Pulmonary artery endothelial cell (primary cell): Measurements from ENCODE around the gene RASGRF1. TPM values are rescaled to one million over a fixed set of nuclear protein-coding genes. Genes with fewer than 3 reads are reported as not detected.
"Not testable (repeated sequence)": the region's sequence is repeated elsewhere in the genome, so short reads cannot be mapped to it uniquely, and the experiment has no call there.

Experiments
- DNase-seq: peaks from one replicate; pipeline ENCODE4 v3.0.0-alpha.2; 2011; ENCODE audit warnings: low read depth, low spot score
- total RNA-seq: library from RNA; depleted of rRNA; stranded (reverse); fragments of >200 nt; gene quantifications from 2 replicates; pipeline ENCODE4 v1.2.3, GENCODE V29; 2014

RASGRF1 gene, protein sequence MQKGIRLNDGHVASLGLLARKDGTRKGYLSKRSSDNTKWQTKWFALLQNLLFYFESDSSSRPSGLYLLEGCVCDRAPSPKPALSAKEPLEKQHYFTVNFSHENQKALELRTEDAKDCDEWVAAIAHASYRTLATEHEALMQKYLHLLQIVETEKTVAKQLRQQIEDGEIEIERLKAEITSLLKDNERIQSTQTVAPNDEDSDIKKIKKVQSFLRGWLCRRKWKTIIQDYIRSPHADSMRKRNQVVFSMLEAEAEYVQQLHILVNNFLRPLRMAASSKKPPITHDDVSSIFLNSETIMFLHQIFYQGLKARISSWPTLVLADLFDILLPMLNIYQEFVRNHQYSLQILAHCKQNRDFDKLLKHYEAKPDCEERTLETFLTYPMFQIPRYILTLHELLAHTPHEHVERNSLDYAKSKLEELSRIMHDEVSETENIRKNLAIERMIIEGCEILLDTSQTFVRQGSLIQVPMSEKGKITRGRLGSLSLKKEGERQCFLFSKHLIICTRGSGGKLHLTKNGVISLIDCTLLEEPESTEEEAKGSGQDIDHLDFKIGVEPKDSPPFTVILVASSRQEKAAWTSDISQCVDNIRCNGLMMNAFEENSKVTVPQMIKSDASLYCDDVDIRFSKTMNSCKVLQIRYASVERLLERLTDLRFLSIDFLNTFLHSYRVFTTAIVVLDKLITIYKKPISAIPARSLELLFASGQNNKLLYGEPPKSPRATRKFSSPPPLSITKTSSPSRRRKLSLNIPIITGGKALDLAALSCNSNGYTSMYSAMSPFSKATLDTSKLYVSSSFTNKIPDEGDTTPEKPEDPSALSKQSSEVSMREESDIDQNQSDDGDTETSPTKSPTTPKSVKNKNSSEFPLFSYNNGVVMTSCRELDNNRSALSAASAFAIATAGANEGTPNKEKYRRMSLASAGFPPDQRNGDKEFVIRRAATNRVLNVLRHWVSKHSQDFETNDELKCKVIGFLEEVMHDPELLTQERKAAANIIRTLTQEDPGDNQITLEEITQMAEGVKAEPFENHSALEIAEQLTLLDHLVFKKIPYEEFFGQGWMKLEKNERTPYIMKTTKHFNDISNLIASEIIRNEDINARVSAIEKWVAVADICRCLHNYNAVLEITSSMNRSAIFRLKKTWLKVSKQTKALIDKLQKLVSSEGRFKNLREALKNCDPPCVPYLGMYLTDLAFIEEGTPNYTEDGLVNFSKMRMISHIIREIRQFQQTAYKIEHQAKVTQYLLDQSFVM (N-terminal part only)
- total RNA-seq: not detected in 2 replicates

DNA sequence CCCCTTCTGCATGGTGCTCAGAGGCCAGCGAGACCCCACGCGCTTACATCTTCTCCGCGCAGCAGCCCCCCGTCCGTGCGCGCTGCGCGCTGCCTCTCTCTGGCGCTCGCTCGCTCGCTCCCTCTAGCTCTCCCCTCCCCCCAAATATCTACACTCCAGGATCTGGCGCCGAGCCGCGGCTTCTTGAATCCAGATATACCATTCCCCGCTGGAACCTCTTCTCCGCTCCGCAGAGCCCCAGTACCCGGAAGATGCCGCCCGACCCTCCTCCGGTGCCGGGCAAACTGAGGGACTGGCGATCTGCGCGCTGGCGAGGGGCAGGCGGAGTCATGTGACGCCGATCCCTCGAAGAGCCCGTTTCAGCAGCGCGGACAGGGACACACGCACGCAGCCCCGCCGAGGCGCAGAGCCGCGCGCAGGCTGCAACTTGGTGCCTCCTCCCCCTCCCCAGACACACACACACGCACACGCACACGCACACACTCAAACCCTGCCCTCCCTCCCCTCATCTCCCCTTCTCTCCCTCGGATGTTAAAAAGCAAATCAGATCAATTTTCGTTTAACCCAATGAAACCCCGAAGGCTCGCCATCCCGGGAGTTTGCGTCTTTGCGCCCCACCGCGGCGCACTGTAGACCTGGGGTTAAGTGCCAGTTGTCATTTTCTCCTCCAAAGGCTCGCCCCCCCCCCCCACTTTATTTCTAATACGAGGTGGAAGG, at the start of gene RASGRF1:
RASGRF1 (minus strand) TSS at position 294 of the 717 bp plus-strand sequence; CDS start at position 12, 282 bp downstream.
- no peak for DNase-seq

DNA sequence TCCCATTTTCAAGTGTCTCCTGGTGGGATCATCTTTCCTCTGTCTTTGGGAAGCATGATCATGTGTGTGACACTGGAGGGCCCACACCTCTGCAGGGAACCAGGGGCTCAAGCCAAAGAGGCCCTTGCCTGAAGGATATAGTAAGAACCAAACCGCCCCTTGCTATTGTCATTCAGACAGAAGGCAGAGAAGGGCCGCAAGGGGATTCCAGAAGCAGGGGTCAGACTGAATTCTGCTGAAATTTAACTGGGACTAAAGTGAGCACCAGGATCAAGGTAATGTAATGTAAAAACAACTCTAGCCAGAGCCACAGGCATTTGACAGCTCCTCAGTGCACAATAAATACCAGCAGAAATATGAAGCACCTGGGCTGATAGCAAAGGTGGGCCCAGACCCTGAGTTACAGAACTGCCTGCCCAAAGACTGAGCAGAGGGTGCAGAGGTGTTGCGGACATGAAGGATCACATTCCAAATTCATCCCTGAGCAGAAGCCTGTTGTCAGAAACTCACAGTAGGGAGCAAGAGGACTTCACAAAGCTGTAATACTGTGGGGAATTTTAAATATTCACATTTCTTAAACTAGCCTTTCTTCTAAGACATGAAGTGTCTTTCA, 46.0 kb upstream of the RASGRF1 start:
- DNase-seq: no peak

- DNase-seq: no peak
Observed at GRCh38 chr15:79133309-79133708, 42.7 kb upstream of the RASGRF1 start.

DNA sequence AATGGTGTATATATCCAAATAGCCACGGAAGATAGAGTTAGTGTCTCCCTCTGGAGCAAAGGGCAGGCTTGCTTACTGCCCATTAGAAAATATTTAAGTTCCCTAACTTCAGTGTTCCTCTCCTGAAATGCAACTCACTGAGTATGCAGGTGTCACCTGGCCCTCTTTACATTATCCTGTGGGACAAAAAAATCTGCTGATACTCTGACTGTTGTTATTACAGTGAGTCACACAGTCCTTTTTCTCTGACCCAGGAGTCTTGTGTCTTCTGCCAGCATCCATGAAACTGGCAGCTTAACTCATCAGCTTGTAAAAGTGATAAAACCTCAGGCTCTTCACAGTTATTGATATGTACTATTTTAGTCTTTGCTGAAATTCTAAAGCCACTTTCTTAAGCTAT, 42.2 kb upstream of the RASGRF1 start:
- DNase-seq: no peak

GRCh38 chr15:79132361-79132760, 41.8 kb upstream of the RASGRF1 start:
- DNase-seq: no peak

DNA sequence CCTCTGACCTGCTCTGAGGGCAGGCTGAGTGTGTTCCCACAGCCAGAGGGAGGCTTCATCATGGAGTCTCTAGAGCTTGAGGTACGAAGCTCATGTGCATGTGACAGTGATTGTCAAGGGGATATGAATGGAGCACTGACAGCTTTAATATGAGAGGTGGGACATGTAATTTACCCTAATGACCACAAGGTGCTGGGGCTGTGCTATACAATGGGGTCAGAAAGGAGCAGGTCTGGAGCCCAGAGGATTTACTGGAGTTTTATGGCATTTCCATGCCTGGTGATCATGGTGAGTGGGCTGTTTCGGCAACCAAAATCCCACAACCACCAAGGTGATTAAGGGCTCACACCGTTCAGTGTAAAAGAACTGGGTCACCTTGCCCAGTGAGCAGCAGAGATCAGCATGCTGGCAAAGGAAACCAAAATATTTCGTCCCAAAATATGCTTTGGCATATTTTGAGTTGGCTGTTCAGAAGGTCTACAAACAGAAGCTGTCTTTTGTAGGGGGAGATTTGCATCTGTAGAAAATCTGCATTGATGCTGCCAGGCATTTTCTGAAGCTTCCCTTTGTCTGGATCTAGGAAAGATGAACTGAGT, 40.1 kb upstream of the RASGRF1 start:
- no peak for DNase-seq

GRCh38 chr15:79129235-79129634, 38.7 kb upstream of the RASGRF1 start:
- DNase-seq: no peak

GRCh38 chr15:79128556-79128955, 38.0 kb upstream of the RASGRF1 start:
- no peak for DNase-seq

GRCh38 chr15:79124388-79124787, 33.8 kb upstream of the RASGRF1 start:
- no peak for DNase-seq

DNA sequence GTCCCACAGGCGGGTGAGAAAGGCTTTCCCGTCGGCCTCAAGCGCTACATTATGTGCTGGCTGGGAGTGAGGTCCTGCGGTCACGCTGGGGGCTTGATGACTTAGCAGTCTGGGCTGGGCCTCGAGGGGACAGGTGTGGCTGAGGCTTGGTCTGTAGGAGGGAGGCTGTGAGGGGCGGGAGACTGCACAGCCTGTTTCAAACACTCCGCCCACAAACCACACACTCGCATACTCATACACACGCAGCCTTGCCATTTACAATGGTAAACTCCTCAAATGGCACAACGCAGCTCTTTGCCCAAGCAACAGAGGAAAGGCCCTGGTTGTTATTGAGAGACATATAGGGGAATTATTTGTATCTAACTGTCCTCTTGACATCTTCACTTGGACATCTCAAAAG, 32.4 kb upstream of the RASGRF1 start:
- DNase-seq: no peak

- DNase-seq: no peak
Observed at GRCh38 chr15:79122391-79122790, 31.8 kb upstream of the RASGRF1 start.

DNA sequence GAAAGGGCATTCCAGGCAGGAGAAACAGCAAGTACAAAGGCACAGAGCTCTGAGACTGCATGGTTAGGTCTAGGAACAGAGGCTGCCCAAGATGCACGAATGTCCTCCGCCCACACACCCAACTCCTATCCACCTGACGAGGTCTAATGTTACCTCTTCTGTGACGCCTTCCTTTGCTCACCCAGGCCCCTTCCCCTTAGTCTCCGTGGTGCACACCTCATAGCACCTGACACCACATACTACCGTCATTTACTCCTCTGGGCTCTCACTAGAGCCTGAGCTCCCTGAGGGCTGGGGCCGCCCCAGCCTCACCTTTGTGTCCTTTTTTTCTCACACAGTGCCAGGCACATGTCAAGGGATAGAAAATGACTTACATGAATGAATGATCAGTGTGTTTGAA, 31.0 kb upstream of the RASGRF1 start:
- no peak for DNase-seq

GRCh38 chr15:79117442-79118204, 27.0 kb upstream of the RASGRF1 start:
- no peak for DNase-seq

GRCh38 chr15:79116771-79117170, 26.2 kb upstream of the RASGRF1 start:
- DNase-seq: no peak

DNA sequence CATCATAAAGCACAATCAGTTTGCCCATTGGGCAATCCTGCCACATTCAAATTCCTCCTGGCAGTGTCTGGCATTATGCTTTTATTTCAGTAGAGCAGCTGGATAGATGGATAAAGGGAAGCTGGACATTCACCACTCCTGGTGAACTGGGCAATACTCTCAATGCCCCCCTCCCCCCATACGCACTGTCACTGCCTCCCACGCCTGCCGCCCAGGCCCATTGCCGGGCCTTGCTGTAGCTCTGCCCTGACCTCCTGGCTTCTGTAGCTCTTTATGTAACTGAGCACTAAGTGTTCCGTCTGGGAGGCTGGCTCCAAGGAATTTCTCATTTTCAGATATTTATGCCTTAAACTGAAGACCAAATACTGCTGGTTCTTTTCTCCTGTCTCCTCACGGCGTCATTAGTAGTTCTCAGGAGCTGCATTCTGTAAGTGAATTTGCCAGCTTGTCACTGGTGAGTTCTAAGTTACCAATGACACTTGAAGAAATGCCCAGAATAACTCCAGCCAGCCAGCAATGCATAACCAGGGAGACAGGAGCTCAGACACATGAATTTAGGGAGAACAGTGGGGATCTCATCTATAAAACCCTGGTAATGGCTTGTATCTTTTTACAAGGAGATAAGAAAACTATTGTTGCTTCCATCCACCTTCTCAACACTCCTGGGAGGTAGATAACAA, 25.5 kb upstream of the RASGRF1 start:
- no peak for DNase-seq

DNA sequence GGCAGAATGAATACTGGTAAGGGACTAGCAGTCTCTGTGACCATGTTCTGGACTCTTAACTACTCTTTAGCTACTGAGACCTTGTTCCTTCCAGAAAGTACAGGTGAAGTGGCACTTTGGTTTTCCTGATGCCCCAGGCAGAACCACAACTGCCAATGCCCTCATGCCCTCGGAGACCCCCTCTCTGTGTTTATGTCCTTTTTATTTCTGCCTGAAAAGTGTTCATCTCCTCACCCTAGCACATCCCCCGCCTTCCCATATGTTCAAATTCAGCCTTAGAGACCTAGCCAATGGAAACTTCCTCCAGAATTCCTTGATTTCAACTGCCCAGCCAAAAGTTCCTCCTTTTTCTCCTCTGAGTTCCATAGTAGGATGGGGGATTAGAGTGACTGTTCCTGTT, 23.3 kb upstream of the RASGRF1 start:
- no peak for DNase-seq

DNA sequence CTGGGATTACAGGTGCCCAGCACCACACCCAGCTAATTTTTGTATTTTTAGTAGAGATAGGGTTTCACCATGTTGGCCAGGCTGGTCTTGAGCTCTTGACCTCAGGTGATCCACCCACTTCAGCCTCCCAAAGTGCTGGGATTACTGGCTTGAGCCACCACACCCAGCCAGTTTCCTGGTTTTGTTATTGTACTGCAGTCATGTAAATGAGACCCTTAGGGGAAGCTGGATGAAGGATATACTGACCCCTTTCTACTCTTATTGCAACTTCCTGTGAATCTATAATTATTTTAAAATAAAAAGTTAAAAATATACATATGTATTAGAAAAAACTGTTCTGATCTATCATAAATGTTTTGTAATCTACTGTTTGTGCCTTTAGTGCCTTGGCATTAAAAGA, 20.8 kb upstream of the RASGRF1 start:
- not testable (repeated sequence) for DNase-seq

- DNase-seq: no peak
Observed at GRCh38 chr15:79105141-79105540, 14.6 kb upstream of the RASGRF1 start.

DNA sequence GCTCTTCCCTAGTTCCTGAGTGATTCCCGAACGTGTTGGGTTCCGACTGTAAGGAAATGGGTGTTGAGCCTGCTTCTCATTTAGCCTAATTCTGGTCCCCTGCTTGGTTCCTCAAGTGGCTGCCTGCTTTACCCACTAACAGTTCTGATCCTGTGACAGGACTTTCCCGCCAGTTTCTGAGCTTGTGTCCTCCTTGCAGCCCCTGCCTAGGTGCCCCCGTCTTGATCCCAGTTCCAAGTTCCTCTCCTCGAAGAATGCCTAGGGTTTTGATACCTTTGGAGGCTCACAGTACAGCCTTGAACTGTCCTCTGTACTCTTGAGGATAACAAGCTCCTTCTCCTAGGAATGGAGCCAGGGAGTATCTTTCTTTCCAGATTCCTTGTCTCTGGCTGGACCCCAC, 12.0 kb upstream of the RASGRF1 start:
- DNase-seq: no peak
